GM12873 (cell line): ENCODE data around the gene KLHL13.

Source experiments
- CTCF ChIP-seq: IDR thresholded peaks from 2 replicates; pipeline ENCODE4 v1.5.1; 2012; ENCODE audit warnings: low read depth, mild to moderate bottlenecking, moderate library complexity, low read length, control low read depth; ENCODE audit not compliant: insufficient read depth; ENCODE audit errors: missing control alignments

Gene KLHL13

GRCh38 chrX:118016422-118016821 is 100.2 kb downstream of the KLHL13 start:
- TF ChIP-seq CTCF: no peak

GRCh38 chrX:118000518-118000917 is 116.1 kb downstream of the KLHL13 start:
- TF ChIP-seq CTCF: no peak

- TF ChIP-seq CTCF: no peak
Measured at GRCh38 chrX:117998171-117998570, 118.4 kb downstream of the KLHL13 start.

- TF ChIP-seq CTCF: peak; percentile 64
Measured at GRCh38 chrX:117996918-117997480, 119.6 kb downstream of the KLHL13 start.

- no peak for TF ChIP-seq CTCF
Measured at GRCh38 chrX:117996408-117996807, 120.2 kb downstream of the KLHL13 start.

- no peak for TF ChIP-seq CTCF
Measured at GRCh38 chrX:117995378-117995777, 121.2 kb downstream of the KLHL13 start.

GRCh38 chrX:117992192-117992723 is 124.4 kb downstream of the KLHL13 start:
- no peak for TF ChIP-seq CTCF
